Measurements from ENCODE around the gene NPPC. TPM values are rescaled to one million over a fixed set of nuclear protein-coding genes. Genes with fewer than 3 reads are reported as not detected.

Gene NPPC
- polyA plus RNA-seq, 1 of the 3 experiments (the other 2 are of a cell fraction), result not detected

DNA sequence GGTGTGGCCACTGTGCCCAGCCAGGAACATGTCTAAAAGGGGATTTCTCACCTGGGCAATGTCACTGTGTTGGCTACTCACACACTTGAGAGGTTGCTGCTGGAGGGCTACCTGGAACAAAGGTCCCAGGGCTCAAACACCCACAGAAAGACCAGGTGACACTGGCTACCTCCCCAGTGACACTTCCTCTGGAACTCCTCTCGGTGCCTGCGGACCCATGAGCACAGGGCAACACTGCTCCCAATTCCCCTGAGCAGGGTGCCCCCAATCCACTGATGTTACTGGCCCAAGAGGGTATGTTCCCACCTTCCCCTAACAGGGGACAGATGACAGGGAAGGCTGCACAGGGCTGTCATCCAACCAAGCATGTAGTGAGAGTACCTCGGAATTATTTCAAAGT, 5.8 kb downstream of the NPPC start:
- Histone ChIP-seq H3K9me2 (no peaks in the 10 kb centered on the region), H3F3A (replicated peaks; ENCODE audit: insufficient read depth) (no peaks in the 10 kb centered on the region), H3K4me2 (no peak overlapping the region), H2AFZ (ENCODE audit: low read depth) (no peak overlapping the region), H3K79me2 (ENCODE audit: insufficient read depth) (no peaks in the 10 kb centered on the region), H3K36me3 (replicated peaks in 1 of 2; ENCODE audit: control insufficient read depth in 1 of 2, insufficient read depth in 2 of 2, low read length in 1 of 2) (no peaks in the 10 kb centered on the region), H4K20me1 (ENCODE audit: insufficient read depth) (no peaks in the 10 kb centered on the region), H3K9ac (no peak overlapping the region), H3K4me3 (ENCODE audit: low read depth in 2 of 2, low read length in 1 of 2) (no peak overlapping the region), H3K9me3 (no peaks in the 10 kb centered on the region), H3K4me1 (ENCODE audit: control insufficient read depth in 1 of 2, insufficient read depth in 2 of 2, low read depth in 1 of 2, low read length in 1 of 2) (peaks cover 0 to 6% of the 10 kb centered on the region in 2 experiments; a peak in 1 of 4 replicates), H3K27me3 (ENCODE audit: insufficient read depth) (0 out of 2 replicates have a peak, but pooled peaks cover 13% of the 10 kb centered on the region), H3K27ac (ENCODE audit: low read depth in 2 of 2, low read length in 1 of 2) (no peak overlapping the region)
- TF ChIP-seq RCOR1 (IDR thresholded peaks at IDR 0.05; ENCODE audit: low read length), result no peak
- TF ChIP-seq, protein P1, sequence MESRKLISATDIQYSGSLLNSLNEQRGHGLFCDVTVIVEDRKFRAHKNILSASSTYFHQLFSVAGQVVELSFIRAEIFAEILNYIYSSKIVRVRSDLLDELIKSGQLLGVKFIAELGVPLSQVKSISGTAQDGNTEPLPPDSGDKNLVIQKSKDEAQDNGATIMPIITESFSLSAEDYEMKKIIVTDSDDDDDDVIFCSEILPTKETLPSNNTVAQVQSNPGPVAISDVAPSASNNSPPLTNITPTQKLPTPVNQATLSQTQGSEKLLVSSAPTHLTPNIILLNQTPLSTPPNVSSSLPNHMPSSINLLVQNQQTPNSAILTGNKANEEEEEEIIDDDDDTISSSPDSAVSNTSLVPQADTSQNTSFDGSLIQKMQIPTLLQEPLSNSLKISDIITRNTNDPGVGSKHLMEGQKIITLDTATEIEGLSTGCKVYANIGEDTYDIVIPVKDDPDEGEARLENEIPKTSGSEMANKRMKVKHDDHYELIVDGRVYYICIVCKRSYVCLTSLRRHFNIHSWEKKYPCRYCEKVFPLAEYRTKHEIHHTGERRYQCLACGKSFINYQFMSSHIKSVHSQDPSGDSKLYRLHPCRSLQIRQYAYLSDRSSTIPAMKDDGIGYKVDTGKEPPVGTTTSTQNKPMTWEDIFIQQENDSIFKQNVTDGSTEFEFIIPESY (IDR thresholded peaks at IDR 0.05; ENCODE audit: borderline replicate concordance, low read depth), result no peak
- TF ChIP-seq, protein P2, sequence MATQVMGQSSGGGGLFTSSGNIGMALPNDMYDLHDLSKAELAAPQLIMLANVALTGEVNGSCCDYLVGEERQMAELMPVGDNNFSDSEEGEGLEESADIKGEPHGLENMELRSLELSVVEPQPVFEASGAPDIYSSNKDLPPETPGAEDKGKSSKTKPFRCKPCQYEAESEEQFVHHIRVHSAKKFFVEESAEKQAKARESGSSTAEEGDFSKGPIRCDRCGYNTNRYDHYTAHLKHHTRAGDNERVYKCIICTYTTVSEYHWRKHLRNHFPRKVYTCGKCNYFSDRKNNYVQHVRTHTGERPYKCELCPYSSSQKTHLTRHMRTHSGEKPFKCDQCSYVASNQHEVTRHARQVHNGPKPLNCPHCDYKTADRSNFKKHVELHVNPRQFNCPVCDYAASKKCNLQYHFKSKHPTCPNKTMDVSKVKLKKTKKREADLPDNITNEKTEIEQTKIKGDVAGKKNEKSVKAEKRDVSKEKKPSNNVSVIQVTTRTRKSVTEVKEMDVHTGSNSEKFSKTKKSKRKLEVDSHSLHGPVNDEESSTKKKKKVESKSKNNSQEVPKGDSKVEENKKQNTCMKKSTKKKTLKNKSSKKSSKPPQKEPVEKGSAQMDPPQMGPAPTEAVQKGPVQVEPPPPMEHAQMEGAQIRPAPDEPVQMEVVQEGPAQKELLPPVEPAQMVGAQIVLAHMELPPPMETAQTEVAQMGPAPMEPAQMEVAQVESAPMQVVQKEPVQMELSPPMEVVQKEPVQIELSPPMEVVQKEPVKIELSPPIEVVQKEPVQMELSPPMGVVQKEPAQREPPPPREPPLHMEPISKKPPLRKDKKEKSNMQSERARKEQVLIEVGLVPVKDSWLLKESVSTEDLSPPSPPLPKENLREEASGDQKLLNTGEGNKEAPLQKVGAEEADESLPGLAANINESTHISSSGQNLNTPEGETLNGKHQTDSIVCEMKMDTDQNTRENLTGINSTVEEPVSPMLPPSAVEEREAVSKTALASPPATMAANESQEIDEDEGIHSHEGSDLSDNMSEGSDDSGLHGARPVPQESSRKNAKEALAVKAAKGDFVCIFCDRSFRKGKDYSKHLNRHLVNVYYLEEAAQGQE (IDR thresholded peaks at IDR 0.05; ENCODE audit: low read depth, low read length), result no peak
- TF ChIP-seq EP300 (IDR thresholded peaks at IDR 0.05; ENCODE audit: borderline replicate concordance in 1 of 2, low read depth in 1 of 2, low read length in 1 of 2), result no peak
- TF ChIP-seq, protein P3, sequence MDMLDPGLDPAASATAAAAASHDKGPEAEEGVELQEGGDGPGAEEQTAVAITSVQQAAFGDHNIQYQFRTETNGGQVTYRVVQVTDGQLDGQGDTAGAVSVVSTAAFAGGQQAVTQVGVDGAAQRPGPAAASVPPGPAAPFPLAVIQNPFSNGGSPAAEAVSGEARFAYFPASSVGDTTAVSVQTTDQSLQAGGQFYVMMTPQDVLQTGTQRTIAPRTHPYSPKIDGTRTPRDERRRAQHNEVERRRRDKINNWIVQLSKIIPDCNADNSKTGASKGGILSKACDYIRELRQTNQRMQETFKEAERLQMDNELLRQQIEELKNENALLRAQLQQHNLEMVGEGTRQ (IDR thresholded peaks at IDR 0.05; ENCODE audit: borderline replicate concordance, low read depth, low read length), result no peak
- TF ChIP-seq RXRA (IDR thresholded peaks at IDR 0.05; ENCODE audit: borderline replicate concordance, low read depth), result no peak
- TF ChIP-seq NFIC (IDR thresholded peaks at IDR 0.05; ENCODE audit: borderline replicate concordance), result no peak
- TF ChIP-seq SIN3A (IDR thresholded peaks at IDR 0.05; ENCODE audit: borderline replicate concordance, low read depth, low read length), result no peak
- TF ChIP-seq TCF12 (IDR thresholded peaks at IDR 0.05), result no peak
- TF ChIP-seq, protein P4, sequence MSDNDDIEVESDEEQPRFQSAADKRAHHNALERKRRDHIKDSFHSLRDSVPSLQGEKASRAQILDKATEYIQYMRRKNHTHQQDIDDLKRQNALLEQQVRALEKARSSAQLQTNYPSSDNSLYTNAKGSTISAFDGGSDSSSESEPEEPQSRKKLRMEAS (IDR thresholded peaks at IDR 0.05; ENCODE audit: low read depth), result no peak
- no peak for TF ChIP-seq RFX5 (IDR thresholded peaks at IDR 0.05; ENCODE audit: low read length)
- TF ChIP-seq, protein P5, sequence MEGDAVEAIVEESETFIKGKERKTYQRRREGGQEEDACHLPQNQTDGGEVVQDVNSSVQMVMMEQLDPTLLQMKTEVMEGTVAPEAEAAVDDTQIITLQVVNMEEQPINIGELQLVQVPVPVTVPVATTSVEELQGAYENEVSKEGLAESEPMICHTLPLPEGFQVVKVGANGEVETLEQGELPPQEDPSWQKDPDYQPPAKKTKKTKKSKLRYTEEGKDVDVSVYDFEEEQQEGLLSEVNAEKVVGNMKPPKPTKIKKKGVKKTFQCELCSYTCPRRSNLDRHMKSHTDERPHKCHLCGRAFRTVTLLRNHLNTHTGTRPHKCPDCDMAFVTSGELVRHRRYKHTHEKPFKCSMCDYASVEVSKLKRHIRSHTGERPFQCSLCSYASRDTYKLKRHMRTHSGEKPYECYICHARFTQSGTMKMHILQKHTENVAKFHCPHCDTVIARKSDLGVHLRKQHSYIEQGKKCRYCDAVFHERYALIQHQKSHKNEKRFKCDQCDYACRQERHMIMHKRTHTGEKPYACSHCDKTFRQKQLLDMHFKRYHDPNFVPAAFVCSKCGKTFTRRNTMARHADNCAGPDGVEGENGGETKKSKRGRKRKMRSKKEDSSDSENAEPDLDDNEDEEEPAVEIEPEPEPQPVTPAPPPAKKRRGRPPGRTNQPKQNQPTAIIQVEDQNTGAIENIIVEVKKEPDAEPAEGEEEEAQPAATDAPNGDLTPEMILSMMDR (IDR thresholded peaks at IDR 0.05), result no peak
- no peak for TF ChIP-seq CHD2 (IDR thresholded peaks at IDR 0.05; ENCODE audit: low read length, partially characterized antibody)
- TF ChIP-seq FOXJ3 (CRISPR knock-in tag; IDR thresholded peaks at IDR 0.05), result no peak
- TF ChIP-seq NRF1 (IDR thresholded peaks at IDR 0.05; ENCODE audit: low read depth, low read length), result no peak
- no peak for TF ChIP-seq POLR2AphosphoS5 (IDR thresholded peaks at IDR 0.05; ENCODE audit: low read depth, low read length)
- TF ChIP-seq TAF1 (IDR thresholded peaks at IDR 0.05; ENCODE audit: borderline replicate concordance, low read depth, low read length), result no peak
- WGBS (ENCODE audit: low lambda C conversion rate), result 20% methylated on average over 1 of the region's 3 CpGs
- ChIA-PET CTCF (interaction anchor here (1.4 to 14.3 kb wide), 7 partner anchors 14 to 602 kb away, joined by 3 to 214 read pairs (median 8); no protein-coding TSS in a partner anchor), POLR2A (no interaction called here)
- no peak for DNase-seq
